ENCODE results near the gene PCNX1.

The PCNX1 gene

DNA sequence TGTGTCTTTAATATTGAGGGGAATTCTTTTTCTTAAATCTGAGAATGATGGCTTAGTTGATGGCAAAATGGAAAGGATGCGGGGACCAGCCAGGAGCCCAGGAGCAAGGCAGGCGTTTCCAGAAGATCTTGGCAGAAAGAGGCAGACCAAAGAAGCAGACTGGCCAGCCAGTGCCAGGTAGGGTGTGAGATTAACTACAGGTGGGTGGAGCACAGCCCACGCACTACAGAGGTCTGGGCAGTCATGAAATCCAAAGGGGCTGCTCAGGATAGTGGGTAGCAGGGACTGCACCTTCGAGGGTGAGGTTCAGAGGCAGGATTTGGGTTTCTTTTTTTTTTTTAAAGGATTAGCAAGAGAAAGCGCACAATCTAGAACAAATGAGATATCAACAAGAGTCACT is 17.7 kb upstream of the PCNX1 start:
- DNase-seq, result no peak

- DNase-seq, result no peak
Measured at GRCh38 chr14:70890826-70891659, 16.2 kb upstream of the PCNX1 start.

- no peak for DNase-seq
Measured at GRCh38 chr14:70891737-70892136, 15.5 kb upstream of the PCNX1 start.

DNA sequence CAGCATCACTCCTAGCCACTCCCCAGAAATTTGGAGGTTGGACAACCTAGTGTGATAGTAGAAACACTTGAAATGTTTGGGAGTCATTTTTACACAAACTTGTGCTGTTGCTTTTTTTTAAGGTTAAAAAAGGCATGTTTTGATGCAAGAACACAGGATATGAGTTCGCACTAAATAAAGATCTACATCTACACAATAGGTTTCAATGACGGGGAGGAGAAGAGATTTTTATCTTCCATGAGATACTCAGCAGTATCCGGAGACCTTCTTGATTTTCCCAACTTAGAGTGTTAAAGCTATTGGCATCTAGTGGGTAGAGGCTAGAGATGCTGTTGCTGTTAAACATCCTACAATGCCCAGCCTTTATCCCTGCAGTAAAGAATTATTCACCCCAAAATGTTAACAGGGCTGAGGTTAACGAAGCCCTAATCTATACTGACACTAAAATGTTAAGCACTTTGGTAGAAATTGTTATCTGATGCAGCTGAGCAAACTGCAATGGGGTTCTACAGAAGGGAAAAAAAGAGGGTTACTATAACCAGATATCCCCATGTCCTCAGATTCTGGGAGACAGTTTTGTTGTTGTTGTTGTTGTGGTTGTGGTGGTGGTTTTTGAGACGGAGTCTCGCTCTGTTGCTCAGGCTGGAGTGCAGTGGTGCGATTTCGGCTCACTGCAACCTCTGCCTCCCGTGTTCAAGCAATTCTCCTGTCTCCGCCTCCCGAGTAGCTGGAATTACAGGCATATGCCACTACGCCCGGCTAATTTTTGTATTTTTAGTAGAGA is 14.0 kb upstream of the PCNX1 start:
- DNase-seq, result no peak

GRCh38 chr14:70893858-70894291 is 13.4 kb upstream of the PCNX1 start:
- no peak for DNase-seq

DNA sequence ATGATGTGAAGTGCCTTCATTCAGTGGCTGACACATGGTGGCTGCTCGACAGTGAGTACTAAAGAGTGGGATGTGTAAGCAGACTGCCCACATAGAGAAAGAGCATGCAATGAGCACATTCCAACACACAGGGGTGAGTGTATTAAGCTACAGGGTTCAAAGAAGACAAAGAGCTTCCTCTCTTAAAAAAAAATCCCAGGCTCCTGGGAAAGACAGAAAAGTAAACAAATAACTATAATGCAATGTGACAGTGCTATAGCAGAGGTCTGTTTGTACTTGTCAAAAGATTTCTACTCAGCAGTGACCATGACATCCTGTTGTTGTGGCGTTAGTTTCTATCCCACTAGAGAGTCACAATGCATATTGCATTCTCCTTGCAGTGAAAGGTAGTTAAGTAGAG is 12.4 kb upstream of the PCNX1 start:
- DNase-seq, result no peak

DNA sequence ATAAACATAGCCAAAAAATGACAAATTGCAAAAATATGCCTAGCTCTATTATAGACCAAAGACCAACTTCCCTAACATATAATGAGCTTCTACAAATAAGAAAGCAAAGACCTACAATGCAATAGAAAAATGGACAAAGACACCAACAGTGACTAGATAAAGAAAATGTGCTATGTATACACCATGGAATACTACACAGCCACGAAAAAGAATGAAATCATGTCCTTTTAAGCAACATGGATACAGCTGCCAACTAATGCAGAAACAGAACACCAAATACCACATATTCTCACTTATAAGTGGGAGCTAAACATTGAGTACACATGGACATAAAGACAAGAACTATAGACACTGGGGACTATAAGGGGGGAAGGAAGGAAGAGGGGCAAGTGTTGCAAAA is 10.9 kb upstream of the PCNX1 start:
- DNase-seq, result no peak

DNA sequence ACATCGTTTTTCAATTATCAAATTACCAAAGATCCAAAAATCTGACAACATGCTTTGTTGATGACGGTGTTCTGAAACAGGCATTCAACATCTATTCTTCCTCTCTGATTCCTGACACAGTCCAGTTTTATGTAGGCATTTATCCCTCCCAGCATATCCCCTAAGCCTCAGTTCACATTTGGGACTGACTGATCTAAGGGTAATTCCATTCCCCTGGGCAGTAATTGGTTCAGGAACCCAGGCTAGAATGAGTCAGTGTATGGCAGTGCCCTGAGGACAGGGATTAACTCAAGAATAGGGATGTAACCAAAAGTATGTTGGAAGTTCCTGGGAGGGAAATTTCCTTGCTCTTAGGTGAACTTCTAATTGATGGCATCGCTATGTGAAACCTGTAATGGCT is 10.3 kb upstream of the PCNX1 start:
- DNase-seq, result no peak

GRCh38 chr14:70897464-70897863 is 9.8 kb upstream of the PCNX1 start:
- no peak for DNase-seq

DNA sequence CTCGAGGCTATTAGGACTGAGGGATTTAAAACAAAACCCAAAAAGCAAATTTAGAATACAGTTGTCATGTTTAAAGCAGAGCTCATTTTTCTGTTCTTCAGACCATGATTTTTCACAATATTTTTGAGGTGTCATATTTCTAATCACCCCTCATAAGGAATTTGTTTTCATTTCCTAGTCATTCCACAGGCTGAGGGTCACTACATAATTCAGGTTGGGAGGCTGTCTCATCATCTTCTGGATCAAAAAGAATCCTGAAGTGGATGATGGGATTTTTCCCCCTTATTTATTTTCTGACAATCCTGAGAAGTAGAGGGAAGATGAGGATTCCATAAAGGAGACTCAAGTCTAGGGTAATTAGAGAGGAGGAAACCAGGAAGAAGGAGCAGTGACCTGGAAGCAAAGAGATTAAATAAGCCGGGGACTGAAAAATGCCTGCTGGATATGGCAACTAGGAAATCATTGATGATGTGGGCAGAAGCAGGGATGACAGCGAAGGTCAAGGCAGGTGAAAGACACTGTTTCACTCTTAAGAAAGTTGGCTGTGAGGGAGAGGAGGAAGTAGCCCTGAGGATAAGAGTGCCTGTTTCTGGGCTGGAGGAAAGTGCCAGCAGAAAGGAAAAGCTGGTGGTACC is 9.0 kb upstream of the PCNX1 start:
- DNase-seq, result no peak

DNA sequence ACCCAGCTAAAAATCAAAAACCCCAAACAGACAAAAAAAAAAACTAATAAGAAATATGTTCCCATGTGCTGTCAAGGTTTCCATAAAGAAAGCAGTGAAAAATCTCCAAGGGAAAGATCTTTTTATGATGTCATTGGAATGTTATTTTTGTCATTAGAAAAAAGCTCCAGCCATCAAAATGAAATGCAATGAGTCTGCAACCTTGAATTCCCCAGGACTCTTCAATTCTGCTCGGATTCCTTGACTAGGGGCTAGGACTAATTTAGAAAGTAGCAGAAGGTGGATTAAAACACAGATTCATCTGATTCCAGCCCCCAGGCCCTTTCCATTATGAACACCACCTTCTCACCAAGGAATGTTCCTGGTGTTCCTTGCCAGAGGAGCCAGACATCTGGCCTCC is 6.0 kb upstream of the PCNX1 start:
- no peak for DNase-seq

- no peak for DNase-seq
Measured at GRCh38 chr14:70902184-70902583, 5.1 kb upstream of the PCNX1 start.

GRCh38 chr14:70904373-70904772 is 2.9 kb upstream of the PCNX1 start:
- DNase-seq, result no peak

- DNase-seq, result no peak
Measured at GRCh38 chr14:70905301-70905700, 2.0 kb upstream of the PCNX1 start.

DNA sequence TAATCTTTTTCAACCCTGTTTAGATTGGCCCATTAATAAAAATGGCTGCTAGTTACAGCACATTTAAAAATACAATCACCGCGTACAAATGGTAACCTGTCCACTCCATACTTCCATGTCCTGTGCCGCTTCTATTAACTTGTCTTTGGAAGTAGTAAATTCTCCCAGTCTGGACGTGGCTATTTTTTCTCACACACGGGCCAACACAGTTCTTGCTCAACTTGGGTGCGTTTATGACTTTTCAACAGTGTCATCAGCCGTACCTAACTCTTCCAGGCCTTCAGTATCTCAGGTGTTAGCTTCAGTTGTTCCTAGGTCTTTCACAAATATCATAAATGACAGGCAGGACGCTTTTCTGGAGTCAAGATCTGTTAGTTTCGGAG is 475 bp upstream of the PCNX1 start:
- DNase-seq, result no peak

GRCh38 chr14:70907996-70908934 is 1.0 kb downstream of the PCNX1 start:
- DNase-seq, result peak; percentile 68

- DNase-seq, result no peak
Measured at GRCh38 chr14:70908935-70909641, 1.8 kb downstream of the PCNX1 start.

GRCh38 chr14:70909733-70910614 is 2.7 kb downstream of the PCNX1 start:
- DNase-seq, result no peak

DNA sequence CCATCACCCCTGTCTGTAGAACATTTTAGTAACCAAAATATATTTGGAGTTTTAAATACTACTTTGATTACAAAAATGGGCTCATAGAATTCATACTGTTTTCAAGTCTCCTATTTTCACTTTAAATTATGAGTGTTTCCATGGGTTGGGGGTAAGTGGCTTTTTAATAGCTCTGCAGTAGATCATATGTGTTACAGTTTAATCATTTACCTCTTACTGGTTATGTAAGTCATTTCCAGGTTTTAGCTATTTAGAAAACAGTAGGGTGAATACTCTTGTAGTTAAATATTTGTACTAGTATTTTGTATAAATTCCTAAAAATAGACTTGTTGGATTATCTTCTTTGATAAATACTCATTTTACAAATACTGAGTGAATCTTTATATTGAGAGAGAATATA is 8.2 kb downstream of the PCNX1 start:
- DNase-seq, result no peak

DNA sequence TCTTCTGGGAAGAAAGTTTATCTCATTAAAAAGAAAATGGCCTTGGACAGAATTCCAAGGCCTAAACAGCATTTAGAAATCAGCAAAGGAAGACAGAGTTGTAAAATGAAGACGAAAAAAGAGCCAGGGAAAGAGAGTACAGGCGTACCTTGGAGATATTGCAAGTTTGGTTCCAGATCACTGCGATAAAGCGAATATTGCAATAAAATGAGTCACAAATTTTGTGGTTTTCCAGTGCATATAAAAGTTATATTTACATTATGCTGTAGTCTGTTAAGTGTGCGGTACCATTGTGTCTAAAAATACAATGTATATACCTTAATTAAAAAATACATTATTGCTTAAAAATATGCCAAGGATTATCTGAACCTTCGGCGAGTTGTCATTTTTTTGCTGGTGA is 9.0 kb downstream of the PCNX1 start:
- no peak for DNase-seq

DNA sequence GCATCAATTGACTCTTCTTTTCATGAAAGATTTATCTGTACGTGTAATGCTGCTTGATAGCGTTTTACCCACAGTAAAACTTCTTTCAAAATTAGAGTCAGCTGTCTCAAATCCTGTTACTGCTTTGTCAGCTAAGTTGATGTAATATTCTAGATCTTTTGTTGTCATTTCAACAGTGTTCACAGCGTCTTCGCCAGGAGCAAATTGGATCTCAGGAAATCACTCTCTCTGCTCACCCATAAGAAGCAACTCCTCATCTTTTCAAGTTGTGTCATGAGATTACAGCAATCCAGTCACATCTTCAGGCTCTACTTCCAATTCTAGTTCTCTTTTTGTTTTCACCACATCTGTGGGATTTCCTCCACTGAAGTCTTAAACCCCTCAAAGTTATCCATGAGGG is 9.5 kb downstream of the PCNX1 start:
- DNase-seq, result no peak
